Measurements from ENCODE around the gene CASP3.
"Not testable (repeated sequence)": the region's sequence is repeated elsewhere in the genome, so short reads cannot be mapped to it uniquely, and the experiment has no call there.

CASP3 gene

GRCh38 chr4:184591747-184592270 lies 57.4 kb downstream of the CASP3 start:
- not testable (repeated sequence) for DNase-seq

DNA sequence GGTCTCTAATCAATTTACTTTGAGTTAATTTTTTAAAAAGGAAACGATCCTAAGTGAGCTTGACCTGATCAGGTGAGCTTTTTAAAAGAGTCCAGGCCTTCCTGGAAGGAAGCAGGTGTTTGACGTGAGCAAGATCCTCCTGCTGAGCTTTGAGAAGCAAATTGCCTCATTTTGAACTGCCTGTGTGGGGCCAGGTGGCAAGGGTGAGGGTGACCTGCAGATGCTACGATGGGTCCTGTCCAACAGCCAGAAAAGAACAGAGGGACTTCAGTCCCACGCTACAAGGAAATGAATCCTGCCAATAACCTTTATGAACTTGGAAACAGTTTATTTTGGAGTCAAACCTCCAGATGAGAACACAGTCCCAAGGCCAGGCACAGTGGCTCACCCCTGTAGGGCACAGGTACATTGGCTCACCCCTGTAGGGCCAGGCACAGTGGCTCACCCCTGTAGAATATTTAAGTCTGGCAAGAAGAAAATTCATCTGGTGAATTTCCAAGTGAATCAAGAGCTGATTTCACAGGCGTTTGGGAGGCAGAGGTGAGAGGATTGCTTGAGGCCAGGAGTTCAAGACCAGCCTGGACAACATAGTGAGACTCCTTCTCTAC lies 58.1 kb downstream of the CASP3 start:
- DNase-seq: no peak

DNA sequence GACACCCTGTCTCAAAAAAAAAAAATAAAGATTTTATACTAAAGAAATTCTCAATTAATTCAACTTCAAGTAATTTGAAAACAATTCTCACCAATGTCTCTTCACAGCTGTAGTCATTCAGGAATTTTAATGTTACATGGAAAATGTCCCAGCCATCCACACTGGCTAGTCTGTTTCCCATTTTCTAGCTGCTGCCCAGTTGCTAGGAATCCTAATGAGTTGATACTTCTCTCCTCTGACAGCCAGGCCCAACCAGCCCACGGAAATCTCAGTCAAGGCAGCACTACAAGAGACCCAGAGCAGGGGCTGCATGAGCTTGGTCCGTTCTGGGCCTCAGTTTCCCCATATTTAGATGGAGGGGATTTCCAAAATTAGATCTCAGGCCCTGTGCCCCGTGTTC lies 59.1 kb downstream of the CASP3 start:
- no peak for DNase-seq

- no peak for DNase-seq
Measured at GRCh38 chr4:184588893-184589292, 60.4 kb downstream of the CASP3 start.

GRCh38 chr4:184587701-184588100 lies 61.5 kb downstream of the CASP3 start:
- no peak for DNase-seq

- DNase-seq: no peak
Measured at GRCh38 chr4:184587221-184587620, 62.0 kb downstream of the CASP3 start.

- no peak for DNase-seq
Measured at GRCh38 chr4:184583738-184584502, 65.3 kb downstream of the CASP3 start.
